Adrenal gland (tissue), 12 donors: Measurements from ENCODE around the gene LY6G6F. TPM values are rescaled to one million over a fixed set of nuclear protein-coding genes. Genes with fewer than 3 reads are reported as not detected.

Source experiments
- DNase-seq, 7 donors: peaks; one replicate each; pipeline ENCODE4 v3.0.0-alpha.2; 2019 to 2020
- H3K27ac ChIP-seq, 5 donors: fragments of 200-600 bp; sonication (generic) in 4 of 5; 1 replicate in 3 of 5; 2 replicates in 2 of 5; pipeline versions ENCODE4 v1.5.1 to v1.8.0; 2016 to 2020; ENCODE audit warnings: mild to moderate bottlenecking in 1 of 5
- H3K27me3 ChIP-seq: fragments of 200-600 bp; 2 replicates; pipeline ENCODE4 v1.8.0; 2021
- H3K36me3 ChIP-seq, 2 donors: fragments of 200-600 bp; replicated peaks in 1 of 2; 1 replicate in 1 of 2; 2 replicates in 1 of 2; pipeline versions ENCODE4 v1.5.1 to v1.8.0; 2018 to 2022
- H3K4me1 ChIP-seq, 2 donors: fragments of 200-600 bp; replicated peaks in 1 of 2; 1 replicate in 1 of 2; 2 replicates in 1 of 2; pipeline versions ENCODE4 v1.5.1 to v1.8.0; 2018 to 2021
- H3K4me3 ChIP-seq, 4 donors: fragments of 200-600 bp; sonication (generic) in 3 of 4; one replicate each; pipeline ENCODE4 v1.5.1; 2016 to 2018
- H3K9me3 ChIP-seq, 3 donors: fragments of 200-600 bp; sonication (generic) in 1 of 3; replicated peaks in 1 of 3; 1 replicate in 2 of 3; 2 replicates in 1 of 3; pipeline versions ENCODE4 v1.5.1 to v1.8.0; 2016 to 2021
- POLR2A ChIP-seq, 2 donors: fragments of 450-650 bp; IDR thresholded peaks; one replicate each; pipeline ENCODE4 v1.6.1; 2017; ENCODE audit warnings: antibody characterized with exemption in 2 of 2, mild to moderate bottlenecking in 2 of 2, moderate library complexity in 1 of 2
- WGBS, 4 donors: extraction: QIAGEN DNeasy Blood & Tissue Kit in 2 of 4; methylation state at CpG; one replicate each; pipeline versions ENCODE4 v1.1.5 to v1.1.7; 2013 to 2017; 5-methylcytosine and 5-hydroxymethylcytosine counted together
- intact Hi-C, 2 donors: fragments of 100-400 bp; cut with DNase I; formaldehyde crosslinking; loops; one replicate each; pipeline versions ENCODE4 v1.14.1 to v1.15.0; 2022 to 2023
- polyA plus RNA-seq, 3 donors: library from polyadenylated mRNA; stranded (reverse); fragments of 200-250 nt in 2 of 3; fragments of 350-450 nt in 1 of 3; fragmentation: Illumina TruSeq in 1 of 3; extraction: RNeasy Lipid Tissue Mini Kit (QIAGEN cat#74804) in 1 of 3; gene quantifications; one replicate each; pipeline ENCODE4 v1.2.3, GENCODE V29; 2013 to 2014
- total RNA-seq, 9 donors: library from RNA; depleted of rRNA in 4 of 9; stranded (reverse); fragments of >200 nt in 4 of 9; fragments of 120-200 nt in 1 of 9; fragmentation: NEBNext Ultra II Directional in 1 of 9; extraction: Animal tissue kit (Norgen Biotek cat#: 25700) in 1 of 9; gene quantifications; one replicate each; pipeline versions ENCODE4 v1.1.0 to v1.2.4, GENCODE V29; 2013 to 2023
- TF ChIP-seq, protein P1 (sequence below), 6 experiments: fragments of 450-650 bp in 4 of 6; fragments of 200-600 bp in 2 of 6; sonication (generic) in 1 of 6; IDR thresholded peaks; 1 replicate in 5 of 6; 2 replicates in 1 of 6; pipeline versions ENCODE4 v1.5.1 to v1.8.0; 2016 to 2021; ENCODE audit warnings: antibody characterized with exemption in 6 of 6, mild to moderate bottlenecking in 2 of 6, moderate library complexity in 1 of 6
- donor health status: healthy with polysubstance abuse.
- donor health status: Bipolar disorder and iron deficiency.
- donor health status: DM: yes; HTN: yes; CAD: no.
- donor health status: DM: no; HTN: no; CAD: no.
- donor health status: DM: no; HTN: no; CAD: no.
- donor health status: DM: yes; HTN: yes; CAD: no.

LY6G6F gene
- total and polyA plus RNA-seq, 12 donors, result 0.44 TPM; not detected in 11

DNA sequence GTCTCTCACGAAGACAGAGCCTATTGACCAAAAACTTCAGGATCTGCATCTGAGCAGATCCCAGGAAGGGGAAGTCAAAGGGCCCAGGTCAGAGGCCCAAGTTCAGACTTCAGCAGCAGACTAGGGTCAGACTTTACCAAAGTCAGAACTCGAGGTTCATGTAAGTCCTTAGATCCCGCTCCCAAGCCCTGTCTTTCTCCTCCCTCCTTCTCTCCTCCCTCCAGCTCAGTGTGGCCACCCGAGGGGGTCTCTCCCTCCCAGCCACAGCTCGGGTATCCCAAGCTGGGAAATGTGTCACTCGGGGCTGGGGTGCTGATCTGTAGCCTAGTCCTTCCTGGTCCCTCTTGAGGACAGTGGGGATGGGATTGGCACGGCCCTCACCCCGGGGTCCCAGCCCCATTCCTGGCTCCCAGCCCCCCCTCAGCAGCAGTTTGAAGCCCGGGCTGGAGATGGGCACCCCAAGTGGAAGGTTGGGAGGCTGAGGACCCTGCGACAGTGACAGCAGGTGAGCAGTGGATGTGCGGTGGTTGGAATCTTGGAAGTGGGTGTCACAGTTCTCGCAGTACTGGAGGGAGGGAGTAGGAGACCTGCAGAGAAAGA is 44.4 kb upstream of the LY6G6F start:
- no peaks in the 10 kb centered on the region for H3K9me3 ChIP-seq
- no peak overlapping the region for H3K27ac ChIP-seq
- H3K4me1 ChIP-seq, result peaks cover 20 to 54% of the 10 kb centered on the region in 2 donors
- DNase-seq, result no peak
- TF ChIP-seq POLR2A (IDR thresholded peaks at IDR 0.05), result no peak
- no peak overlapping the region for H3K4me3 ChIP-seq
- H3K36me3 ChIP-seq, result peaks cover 0 to 18% of the 10 kb centered on the region in 2 donors
- intact Hi-C loops, result no loop called here
- WGBS, 4 donors, result 87 to 90% (median 88%) methylated on average over 10 to 12 of the region's 12 CpGs
- H3K27me3 ChIP-seq, result no peaks in the 10 kb centered on the region

DNA sequence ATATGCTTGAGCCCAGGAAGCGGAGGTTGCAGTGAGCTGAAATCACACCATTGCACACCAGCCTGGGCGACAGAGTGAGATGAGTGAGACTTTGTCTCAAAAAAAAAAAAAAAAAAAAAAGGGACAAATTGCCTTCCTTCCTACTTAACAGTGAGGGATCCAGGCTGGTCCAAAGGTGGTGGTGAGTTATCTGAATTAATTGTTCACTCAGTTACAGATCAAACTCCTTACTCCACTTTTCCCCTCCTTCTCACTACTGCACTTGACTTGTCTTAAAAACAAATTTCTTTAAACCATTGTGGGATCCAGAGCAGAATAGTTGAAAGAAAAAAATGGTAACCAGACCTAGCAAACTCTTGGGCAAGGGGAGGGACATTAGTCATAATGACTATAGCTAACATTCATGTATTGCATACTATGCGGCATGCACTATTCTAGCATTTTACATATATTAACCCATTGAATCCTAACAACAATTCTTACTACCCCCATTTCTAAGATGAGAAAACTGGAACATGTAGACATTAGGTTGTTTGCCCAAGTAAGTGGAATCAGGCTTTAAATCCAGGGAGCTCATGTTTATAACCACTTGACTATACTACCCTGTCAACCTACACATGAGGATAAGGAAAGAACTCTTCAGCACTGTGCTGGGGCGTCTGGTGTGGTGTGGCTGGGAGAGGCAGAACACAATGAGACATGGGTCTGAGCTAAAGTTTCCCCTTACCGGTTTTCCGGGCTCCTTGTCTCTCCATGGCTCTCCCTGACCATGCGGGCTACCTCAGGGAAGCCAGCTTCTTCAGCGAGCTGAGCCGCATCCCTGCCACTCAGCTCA is 43.3 kb upstream of the LY6G6F start:
- TF ChIP-seq POLR2A (IDR thresholded peaks at IDR 0.05), result no peak
- TF ChIP-seq, protein P1, sequence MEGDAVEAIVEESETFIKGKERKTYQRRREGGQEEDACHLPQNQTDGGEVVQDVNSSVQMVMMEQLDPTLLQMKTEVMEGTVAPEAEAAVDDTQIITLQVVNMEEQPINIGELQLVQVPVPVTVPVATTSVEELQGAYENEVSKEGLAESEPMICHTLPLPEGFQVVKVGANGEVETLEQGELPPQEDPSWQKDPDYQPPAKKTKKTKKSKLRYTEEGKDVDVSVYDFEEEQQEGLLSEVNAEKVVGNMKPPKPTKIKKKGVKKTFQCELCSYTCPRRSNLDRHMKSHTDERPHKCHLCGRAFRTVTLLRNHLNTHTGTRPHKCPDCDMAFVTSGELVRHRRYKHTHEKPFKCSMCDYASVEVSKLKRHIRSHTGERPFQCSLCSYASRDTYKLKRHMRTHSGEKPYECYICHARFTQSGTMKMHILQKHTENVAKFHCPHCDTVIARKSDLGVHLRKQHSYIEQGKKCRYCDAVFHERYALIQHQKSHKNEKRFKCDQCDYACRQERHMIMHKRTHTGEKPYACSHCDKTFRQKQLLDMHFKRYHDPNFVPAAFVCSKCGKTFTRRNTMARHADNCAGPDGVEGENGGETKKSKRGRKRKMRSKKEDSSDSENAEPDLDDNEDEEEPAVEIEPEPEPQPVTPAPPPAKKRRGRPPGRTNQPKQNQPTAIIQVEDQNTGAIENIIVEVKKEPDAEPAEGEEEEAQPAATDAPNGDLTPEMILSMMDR (IDR thresholded peaks at IDR 0.05), result no peak
- H3K9me3 ChIP-seq, result no peaks in the 10 kb centered on the region
- intact Hi-C loops, result no loop called here
- H3K4me3 ChIP-seq, result peak overlapping the region in 1 of 4 donors; percentile 95
- peaks cover 20 to 59% of the 10 kb centered on the region in 2 donors for H3K4me1 ChIP-seq
- no peak for DNase-seq
- no peaks in the 10 kb centered on the region for H3K27me3 ChIP-seq
- H3K27ac ChIP-seq, result peak overlapping the region in 4 of 5 donors; percentile 83 to 96 (median 90)
- H3K36me3 ChIP-seq, result peaks cover 0 to 24% of the 10 kb centered on the region in 2 donors
- 71 to 78% (median 72%) methylated on average over 5 to 9 of the region's 9 CpGs for WGBS, 4 donors

DNA sequence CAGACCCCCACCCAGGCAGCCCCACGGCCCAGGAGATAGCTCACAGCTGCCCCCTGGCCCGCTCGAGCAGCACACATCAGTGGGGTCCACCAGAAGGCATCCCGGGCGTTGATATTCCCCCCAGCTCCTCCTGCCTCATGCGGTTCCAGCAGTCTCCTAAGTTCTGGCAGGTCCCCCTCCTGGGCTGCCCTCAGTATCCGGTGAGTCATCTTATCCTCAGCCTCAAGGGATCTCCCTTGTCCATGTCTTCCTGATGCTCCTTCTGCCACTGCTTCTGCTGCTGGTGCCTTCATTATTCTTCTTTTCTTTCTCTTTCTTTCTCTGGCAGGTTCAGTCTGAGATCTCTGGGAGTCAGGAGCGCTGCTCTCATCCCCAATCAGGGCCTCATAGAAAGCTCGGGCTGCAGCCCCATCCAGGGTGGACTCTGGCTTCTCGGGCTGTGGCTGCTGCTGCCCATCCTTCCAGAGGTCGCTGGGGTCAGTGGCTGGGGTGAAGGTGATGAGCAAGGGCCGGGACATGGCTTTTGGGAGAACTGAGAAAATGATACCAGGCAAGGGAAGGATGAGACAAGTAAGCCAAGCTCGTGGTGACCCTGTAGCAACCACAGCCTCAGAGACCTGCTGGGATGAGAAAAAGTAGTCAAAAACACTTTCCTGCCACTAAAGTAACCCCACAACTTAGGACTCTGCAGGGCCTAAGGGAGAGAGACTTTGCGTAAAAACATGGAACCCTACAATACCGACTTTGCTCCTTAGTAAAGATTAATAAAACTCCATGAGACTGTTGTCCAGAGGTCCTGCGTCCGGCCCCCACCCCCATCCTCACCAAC is 42.5 kb upstream of the LY6G6F start:
- Histone ChIP-seq H3K27me3 (no peaks in the 10 kb centered on the region), H3K27ac (peak overlapping the region; percentile 83 to 96 (median 89)), H3K36me3 (peaks cover 0 to 32% of the 10 kb centered on the region in 2 donors), H3K4me3 (peak overlapping the region in 2 of 4 donors; percentile 69 to 95), H3K4me1 (peaks cover 14 to 51% of the 10 kb centered on the region in 2 donors), H3K9me3 (no peaks in the 10 kb centered on the region)
- peak in 6 of 7 donors; percentile 48 to 77 (median 58) for DNase-seq
- WGBS, 4 donors, result 17 to 30% (median 21%) methylated on average over 12 to 17 of the region's 17 CpGs
- TF ChIP-seq POLR2A (IDR thresholded peaks at IDR 0.05), result no peak
- TF ChIP-seq, protein P1 (IDR thresholded peaks at IDR 0.05), result no peak
- intact Hi-C loops, result no loop called here

DNA sequence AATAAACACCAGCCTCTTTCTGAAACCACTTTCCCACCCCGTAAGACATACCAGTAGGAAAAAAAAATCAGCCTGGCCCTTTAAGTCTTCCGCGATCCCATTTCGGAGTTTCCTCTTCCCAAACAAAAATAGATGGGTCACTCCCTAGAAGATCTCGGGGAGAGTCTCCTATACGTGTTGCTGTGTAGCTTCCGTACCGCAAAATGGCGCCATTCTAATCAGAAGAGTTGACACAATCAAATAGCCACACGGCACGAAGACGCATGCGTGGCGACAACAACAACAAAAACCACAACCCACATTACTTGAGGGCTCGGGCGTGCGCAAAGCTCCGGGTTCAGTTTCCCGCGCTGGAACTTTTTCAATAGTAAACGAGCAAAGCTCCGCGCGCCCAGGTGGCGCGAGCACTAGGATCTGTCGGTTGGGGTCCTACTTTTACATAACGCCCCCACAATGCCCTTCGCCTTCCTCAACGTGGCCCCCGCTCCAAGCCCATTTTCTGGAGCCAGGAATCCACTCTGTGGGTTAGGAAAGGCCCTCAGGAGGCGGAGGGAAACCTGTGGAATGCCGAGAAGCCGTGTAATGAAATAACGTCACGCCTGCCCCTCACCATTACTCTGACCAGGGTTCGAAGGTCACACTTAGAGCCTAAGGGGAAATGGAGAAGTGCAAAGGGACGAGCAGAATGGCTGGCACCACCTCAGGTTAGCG is 41.7 kb upstream of the LY6G6F start, which contains the start of gene GPANK1:
Gene GPANK1, minus strand, starts transcription at position 208 of the 711 bp plus-strand sequence. CDS start 519 bp downstream, outside the sequence.
- H3K4me1 ChIP-seq, result peaks cover 7 to 45% of the 10 kb centered on the region in 2 donors
- WGBS, 4 donors, result 0 to 1% (median 0%) methylated on average over 33 to 39 of the region's 39 CpGs

More for the DNA sequence above, 41.7 kb upstream of the LY6G6F start, which contains the start of gene GPANK1:
- no peaks in the 10 kb centered on the region for H3K9me3 ChIP-seq
- H3K27me3 ChIP-seq, result no peaks in the 10 kb centered on the region
- peaks cover 0 to 40% of the 10 kb centered on the region in 2 donors for H3K36me3 ChIP-seq
- DNase-seq, result peak; percentile 89 to 97 (median 94)
- H3K27ac ChIP-seq, result peak within 1 kb of the TSS; percentile 83 to 96 (median 89)
- TF ChIP-seq, protein P1 (IDR thresholded peaks at IDR 0.05), result no peak
- TF ChIP-seq POLR2A (IDR thresholded peaks at IDR 0.05), result peak; percentile 35 to 84
- peak within 1 kb of the TSS; percentile 31 to 95 (median 76) for H3K4me3 ChIP-seq
- intact Hi-C loops, result no loop called here
